Measurements from ENCODE around the gene CD80. TPM values are rescaled to one million over a fixed set of nuclear protein-coding genes. Genes with fewer than 3 reads are reported as not detected.
"Not testable (repeated sequence)": the region's sequence is repeated elsewhere in the genome, so short reads cannot be mapped to it uniquely, and the experiment has no call there.

Gene CD80
- total RNA-seq, 1 experiment from 2014 or later = not detected

- no peak for DNase-seq (ENCODE audit: low spot score)
Measured at GRCh38 chr3:119582178-119582577, 22.8 kb upstream of the CD80 start.

DNA sequence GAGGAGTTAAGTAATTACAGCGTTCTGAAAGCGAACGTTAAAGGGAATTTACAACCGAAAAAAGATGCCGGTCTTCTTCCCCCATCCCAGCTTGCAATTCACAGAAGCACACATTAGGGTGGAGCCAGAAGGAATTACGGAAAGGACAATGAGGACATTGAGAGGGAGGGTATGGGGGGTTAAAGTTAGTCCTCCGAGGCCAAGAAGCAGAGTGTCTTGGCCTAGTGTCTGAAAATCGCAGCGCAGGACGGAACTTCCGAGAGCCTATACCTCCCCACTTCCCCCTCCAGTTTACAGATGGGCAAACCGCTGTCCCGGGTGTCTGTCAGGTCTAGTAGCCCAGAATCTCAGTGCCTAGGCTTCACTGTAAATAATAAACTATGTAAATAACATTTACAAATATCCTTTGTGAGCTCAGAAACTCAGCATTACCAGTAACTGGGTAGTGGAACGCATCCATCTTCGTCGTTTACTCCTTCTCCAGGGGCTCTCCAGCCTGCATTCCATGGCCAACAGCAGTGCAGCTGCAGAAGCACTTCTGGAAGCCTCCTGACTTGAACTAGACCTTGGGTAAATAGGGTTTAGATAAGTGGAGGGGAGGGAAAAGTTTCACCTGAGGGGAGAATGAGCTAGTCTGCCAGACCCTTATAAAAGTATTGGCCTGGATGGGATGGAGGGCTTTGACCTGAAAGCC lies 20.8 kb upstream of the CD80 start:
- DNase-seq (ENCODE audit: low spot score) = no peak

DNA sequence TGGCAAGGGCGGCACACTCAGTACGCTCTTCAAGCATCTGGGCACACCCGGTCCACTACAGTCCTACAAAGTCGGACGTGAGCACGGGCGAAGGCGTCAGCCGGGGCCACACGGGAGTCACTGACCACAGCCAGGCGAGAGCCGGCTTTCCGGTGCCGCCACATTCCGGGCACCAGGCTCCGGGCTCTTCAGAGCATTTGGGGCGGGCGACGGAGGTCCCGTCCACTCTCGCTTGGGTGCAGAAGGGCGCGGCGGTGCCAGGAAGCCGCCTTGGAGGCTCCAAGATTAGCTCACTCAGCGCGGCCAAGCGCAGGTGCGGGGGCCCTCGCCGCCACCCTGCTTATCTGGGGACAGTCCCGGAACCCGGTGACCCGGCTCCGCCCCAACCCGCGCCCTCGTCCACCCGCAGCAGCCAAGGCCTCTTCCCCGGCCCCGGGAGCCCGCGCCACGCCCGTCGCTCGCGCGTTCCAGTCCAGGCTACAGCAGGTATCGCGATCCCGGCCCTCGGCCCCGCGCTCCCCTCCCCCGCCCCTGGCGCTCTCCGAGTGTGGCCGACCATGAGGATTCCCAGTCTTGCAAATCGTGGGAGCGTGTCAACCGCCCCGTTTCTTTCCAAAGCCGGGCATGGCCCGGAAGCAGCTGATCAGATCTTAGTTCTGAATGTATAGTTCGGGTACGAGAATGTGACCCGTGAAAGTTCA lies 20.1 kb upstream of the CD80 start, which contains the start of gene ADPRH:
Gene ADPRH, plus strand, starts transcription at position 127 of the 701 bp plus-strand sequence. CDS start 2,678 bp downstream, outside the sequence.
- no peak for DNase-seq (ENCODE audit: low spot score)

DNA sequence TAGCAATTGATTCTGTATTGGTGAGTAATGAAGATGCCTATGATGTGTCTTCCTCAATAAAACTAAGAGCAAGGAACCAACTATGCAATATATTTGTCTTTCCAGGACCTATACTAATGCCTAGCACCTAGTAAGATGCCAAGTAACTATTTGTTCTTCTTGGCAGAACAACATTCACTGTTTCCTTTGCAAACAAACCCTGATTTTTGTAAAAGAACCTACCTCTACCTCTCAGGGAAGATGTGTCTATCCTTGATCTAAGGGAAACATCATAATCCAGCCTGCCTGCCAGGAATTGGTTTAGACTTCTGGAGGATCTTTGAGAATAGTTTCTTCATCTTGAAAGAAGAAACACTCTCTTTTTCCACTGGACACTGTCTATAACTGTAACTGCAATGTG lies 16.1 kb upstream of the CD80 start:
- no peak for DNase-seq (ENCODE audit: low spot score)

- DNase-seq (ENCODE audit: low spot score) = no peak
Measured at GRCh38 chr3:119571688-119572087, 12.3 kb upstream of the CD80 start.

- no peak for DNase-seq (ENCODE audit: low spot score)
Measured at GRCh38 chr3:119571230-119571629, 11.8 kb upstream of the CD80 start.

DNA sequence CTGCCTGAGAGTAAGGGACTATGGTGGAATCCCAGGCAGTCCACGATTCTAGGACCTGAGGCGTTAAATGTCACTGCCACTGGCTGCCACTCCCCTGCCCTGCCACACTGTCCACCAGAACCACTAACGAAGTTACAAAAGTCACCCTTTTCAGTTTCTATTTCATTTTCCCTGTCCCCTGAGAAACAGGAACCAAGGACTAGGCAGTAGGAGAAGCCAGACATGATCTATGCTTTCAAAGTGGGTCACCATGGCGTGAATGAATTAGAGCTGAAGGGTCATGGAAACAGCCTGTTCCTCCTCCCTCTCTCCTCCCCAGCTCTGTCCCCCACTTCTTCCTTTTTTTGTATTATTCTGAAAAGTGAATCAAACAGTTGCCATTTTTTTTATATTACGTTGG lies 10.8 kb upstream of the CD80 start:
- DNase-seq (ENCODE audit: low spot score) = no peak

DNA sequence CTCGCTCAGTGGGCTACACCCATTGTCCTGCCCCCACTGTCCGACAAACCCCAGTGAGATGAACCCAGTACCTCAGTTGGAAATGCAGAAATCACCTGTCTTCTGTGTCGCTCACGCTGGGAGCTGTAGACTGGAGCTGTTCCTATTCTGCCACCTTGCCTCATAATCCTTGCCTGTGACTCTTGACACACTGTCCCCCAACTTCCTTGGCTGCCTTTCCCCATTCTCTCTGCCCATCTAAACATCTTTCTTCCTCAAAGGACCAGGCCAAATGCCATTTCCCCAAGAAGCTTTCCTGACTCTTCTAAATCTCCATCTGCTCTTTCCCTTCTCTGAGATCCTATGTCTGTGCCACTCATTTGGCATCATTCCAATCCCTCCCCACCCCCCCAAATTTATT lies 9.7 kb upstream of the CD80 start:
- no peak for DNase-seq (ENCODE audit: low spot score)

DNA sequence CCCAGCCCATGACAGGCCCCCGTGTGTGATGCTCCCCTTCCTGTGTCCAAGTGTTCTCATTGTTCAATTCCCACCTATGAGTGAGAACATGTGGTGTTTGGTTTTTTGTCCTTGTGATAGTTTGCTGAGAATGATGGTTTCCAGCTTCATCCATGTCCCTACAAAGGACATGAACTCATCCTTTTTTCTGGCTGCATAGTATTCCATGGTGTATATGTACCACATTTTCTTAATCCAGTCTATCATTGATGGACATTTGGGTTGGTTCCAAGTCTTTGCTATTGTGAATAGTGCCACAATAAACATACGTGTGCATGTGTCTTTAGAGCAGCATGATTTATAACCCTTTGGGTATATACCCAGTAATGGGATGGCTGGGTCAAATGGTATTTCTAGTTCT lies 3.9 kb upstream of the CD80 start:
- not testable (repeated sequence) for DNase-seq (ENCODE audit: low spot score)

GRCh38 chr3:119562307-119562961 lies 3.0 kb upstream of the CD80 start:
- DNase-seq (ENCODE audit: low spot score) = no peak

GRCh38 chr3:119560160-119560559 lies 746 bp upstream of the CD80 start:
- DNase-seq (ENCODE audit: low spot score) = no peak

DNA sequence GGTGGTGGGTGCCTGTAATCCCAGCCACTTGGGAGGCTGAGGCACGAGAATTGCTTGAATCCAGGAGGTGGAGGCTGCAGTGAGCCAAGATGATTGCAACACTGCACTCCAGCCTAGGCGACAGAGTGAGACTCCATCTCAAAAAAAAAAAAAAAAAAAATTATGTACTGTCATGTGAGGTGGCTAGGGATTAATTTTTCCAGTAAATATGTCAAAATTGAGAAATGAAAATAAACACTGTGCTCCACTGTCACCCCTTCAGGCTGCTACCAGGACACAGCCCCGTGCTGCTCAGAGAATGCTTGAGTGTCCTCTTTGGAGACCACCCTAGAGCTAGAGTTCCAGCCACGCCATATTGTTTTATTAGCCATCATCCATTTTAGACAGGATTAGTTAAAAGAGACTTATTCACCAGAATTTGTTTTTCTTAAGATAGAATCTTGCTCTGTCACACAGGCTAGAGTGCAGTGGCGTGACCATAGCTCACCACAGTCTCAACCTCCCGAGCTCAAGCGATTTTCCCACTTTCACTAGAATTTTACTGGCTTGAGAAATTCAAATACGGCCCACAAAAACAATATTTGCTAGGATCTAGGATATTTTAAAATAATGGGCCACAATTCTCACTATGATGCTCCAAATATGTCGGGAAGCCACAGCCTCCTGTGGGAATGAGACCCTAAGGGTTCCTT lies 642 bp downstream of the CD80 start:
- no peak for DNase-seq (ENCODE audit: low spot score)

GRCh38 chr3:119557877-119558269 lies 1.5 kb downstream of the CD80 start:
- DNase-seq (ENCODE audit: low spot score) = no peak

- DNase-seq (ENCODE audit: low spot score) = no peak
Measured at GRCh38 chr3:119557192-119557876, 2.1 kb downstream of the CD80 start.

DNA sequence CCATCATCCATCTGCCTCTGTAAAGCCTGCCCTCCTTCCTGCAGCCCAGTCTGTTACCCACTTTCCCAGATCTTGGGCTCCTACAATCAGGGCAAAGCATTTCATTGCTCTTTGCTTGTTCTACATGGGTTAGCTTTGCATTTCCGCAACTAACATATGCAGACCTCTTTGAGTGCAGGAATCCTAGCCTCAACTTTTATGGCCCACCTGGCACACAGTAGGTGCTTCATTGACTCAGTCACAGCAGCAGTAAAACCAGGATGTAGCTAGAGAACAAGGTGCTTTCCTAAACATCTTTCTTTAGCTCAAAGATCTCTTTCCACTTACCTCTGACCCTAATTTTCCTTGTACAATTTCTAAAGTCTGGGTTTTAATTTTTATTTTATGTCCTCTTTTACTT lies 3.5 kb downstream of the CD80 start:
- no peak for DNase-seq (ENCODE audit: low spot score)

DNA sequence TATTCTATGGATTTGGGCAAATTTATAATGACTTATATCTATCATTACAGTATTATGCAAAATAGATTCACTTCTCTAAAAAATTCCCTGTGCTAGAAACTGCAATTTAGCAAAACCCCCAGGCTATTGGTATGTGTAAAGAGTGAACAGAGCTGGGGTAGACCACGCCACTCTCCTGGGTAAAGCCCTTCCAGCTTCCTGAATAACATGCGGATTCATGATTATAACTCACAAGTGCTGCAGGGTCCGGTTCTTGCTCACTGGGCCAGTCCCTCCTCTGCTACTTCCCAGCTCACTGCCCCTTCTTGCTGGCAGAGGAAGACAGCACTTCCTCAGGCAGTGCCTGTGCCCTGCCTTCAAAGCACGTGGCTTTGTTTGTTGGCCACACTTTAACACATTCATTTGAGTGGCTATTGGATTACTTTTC lies 4.1 kb downstream of the CD80 start:
- no peak for DNase-seq (ENCODE audit: low spot score)

- DNase-seq (ENCODE audit: low spot score) = no peak
Measured at GRCh38 chr3:119553823-119554415, 5.5 kb downstream of the CD80 start.

- not testable (repeated sequence) for DNase-seq (ENCODE audit: low spot score)
Measured at GRCh38 chr3:119552928-119553327, 6.5 kb downstream of the CD80 start.

GRCh38 chr3:119551598-119551997 lies 7.8 kb downstream of the CD80 start:
- no peak for DNase-seq (ENCODE audit: low spot score)

DNA sequence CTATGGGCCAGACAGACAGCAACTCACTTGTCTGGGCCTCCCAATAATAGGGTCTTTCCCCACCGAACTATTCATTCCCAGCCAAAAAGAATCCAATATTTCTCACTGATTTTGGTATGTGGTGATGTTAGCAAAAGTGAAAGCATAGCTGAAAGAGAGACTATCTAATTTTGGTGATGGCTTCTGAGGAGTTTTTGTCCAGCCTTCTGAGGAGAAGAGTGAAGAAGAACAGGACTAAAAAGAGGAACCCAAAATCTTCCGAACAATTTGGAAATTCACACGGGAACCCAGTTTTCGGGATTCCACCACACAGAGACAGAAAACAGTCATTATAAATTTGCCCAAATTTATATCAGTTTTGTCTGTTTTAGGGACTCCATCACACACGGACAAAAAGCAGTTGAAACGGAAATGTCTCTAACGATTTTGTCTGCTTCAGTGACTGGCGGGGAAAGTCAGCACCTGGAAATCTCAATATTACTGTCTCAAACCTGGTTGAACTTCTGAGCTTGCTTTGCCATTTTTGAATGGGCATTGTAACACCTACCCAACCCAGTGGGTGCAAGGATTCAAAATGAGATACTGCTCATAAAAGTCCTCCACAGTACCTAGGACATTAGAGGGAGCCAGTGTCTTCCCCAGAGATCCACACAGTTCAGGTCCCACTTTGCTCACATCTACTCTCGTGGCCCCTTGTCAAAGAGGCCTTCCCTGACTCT lies 9.1 kb downstream of the CD80 start:
- DNase-seq (ENCODE audit: low spot score) = no peak

DNA sequence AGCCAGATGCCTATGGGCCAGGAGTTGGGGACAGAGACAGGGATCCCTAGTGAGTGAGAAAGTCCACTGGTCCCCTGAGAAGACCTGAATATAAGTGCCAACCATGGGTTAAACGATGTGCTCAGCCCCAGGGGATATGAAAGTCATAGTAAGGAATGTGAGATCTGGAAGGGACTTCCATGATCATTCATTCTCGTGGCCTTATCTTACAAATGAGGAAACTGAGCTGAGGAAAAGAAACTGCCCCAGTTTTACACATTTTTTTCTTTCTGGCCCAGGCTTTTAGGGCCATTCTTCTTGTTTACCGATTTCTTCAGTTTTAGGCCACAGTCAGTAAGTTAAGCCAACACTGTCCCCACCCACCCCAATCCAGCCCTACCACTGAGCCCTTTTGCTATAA lies 11.1 kb downstream of the CD80 start:
- DNase-seq (ENCODE audit: low spot score) = no peak

Data from A172 (cell line).